PC-9 (cell line): ENCODE measurements around the gene DISC1. TPM values are rescaled to one million over a fixed set of nuclear protein-coding genes. Genes with fewer than 3 reads are reported as not detected.

Source experiments
- BruUV-seq: library from RNA; stranded (reverse); fragments of 400-500 nt; replicated peaks from 2 replicates; lab custom pipeline; 2021; lab: Mats Ljungman, UMichigan
- CTCF ChIA-PET: fragments of 300-600 bp; sonication (Branson Sonifier 250); formaldehyde crosslinking; loops from one replicate; lab custom pipeline; 2022; ENCODE audit warnings: antibody characterized with exemption; lab: Charles Lee
- POLR2A ChIA-PET: fragments of 300-600 bp; sonication (Branson Sonifier 250); formaldehyde crosslinking; loops from one replicate; lab custom pipeline; 2022; ENCODE audit warnings: antibody characterized with exemption; ENCODE audit not compliant: unreplicated experiment; lab: Charles Lee
- DNase-seq, 2 experiments: peaks; one replicate each; pipeline versions ENCODE4 v3.0.0 to v3.0.0-alpha.2; 2015 to 2022; ENCODE audit warnings: mixed read lengths in 1 of 2
- H2AFZ ChIP-seq: fragments of 200-600 bp; sonication (generic); 2 replicates; pipeline ENCODE4 v1.8.1; 2017; ENCODE audit warnings: antibody characterized with exemption
- H3F3A ChIP-seq: fragments of 200-600 bp; sonication (generic); 2 replicates; pipeline ENCODE4 v1.8.1; 2017; ENCODE audit warnings: antibody characterized with exemption, mild to moderate bottlenecking, low read depth; ENCODE audit not compliant: insufficient read depth
- H3K27ac ChIP-seq: fragments of 200-600 bp; sonication (generic); 2 replicates; pipeline ENCODE4 v1.6.1; 2016; ENCODE audit warnings: mixed run types
- H3K27me3 ChIP-seq: fragments of 200-600 bp; sonication (generic); 2 replicates; pipeline ENCODE4 v1.6.1; 2016; ENCODE audit warnings: low read depth, mixed run types; ENCODE audit not compliant: insufficient read depth
- H3K36me3 ChIP-seq: fragments of 200-600 bp; sonication (generic); 2 replicates; pipeline ENCODE4 v1.6.1; 2016; ENCODE audit warnings: low read depth, mixed run types
- H3K4me1 ChIP-seq: fragments of 200-600 bp; sonication (generic); replicated peaks from 2 replicates; pipeline ENCODE4 v1.6.1; 2016; ENCODE audit warnings: mixed run types; ENCODE audit not compliant: insufficient read depth
- H3K4me2 ChIP-seq: fragments of 200-600 bp; sonication (generic); 2 replicates; pipeline ENCODE4 v1.6.1; 2017; ENCODE audit warnings: mixed run types
- H3K4me3 ChIP-seq: fragments of 200-600 bp; sonication (generic); 2 replicates; pipeline ENCODE4 v1.6.1; 2016; ENCODE audit warnings: mixed run types
- H3K79me2 ChIP-seq: fragments of 200-600 bp; sonication (generic); 2 replicates; pipeline ENCODE4 v1.6.1; 2017; ENCODE audit warnings: low read depth, mixed run types
- H3K9me2 ChIP-seq: fragments of 200-600 bp; sonication (generic); 2 replicates; pipeline ENCODE4 v1.8.1; 2017; ENCODE audit warnings: mild to moderate bottlenecking; ENCODE audit not compliant: insufficient read depth
- H3K9me3 ChIP-seq: fragments of 200-600 bp; sonication (generic); 2 replicates; pipeline ENCODE4 v1.8.1; 2016; ENCODE audit warnings: low read depth; ENCODE audit not compliant: insufficient read depth
- H4K20me1 ChIP-seq: fragments of 200-600 bp; sonication (generic); 2 replicates; pipeline ENCODE4 v1.8.1; 2017; ENCODE audit not compliant: insufficient read depth
- EZH2 ChIP-seq: fragments of 200-600 bp; sonication (generic); IDR thresholded peaks from 2 replicates; pipeline ENCODE4 v1.8.0; 2017; ENCODE audit warnings: antibody characterized with exemption, low read depth
- intact Hi-C: fragments of 100-400 bp; cut with micrococcal nuclease; formaldehyde crosslinking; loops from one replicate; pipeline ENCODE4 v1.10.0; 2022; ENCODE audit not compliant: unreplicated experiment
- total RNA-seq: library from RNA; stranded (reverse); gene quantifications from 2 replicates; pipeline ENCODE4 v1.2.3, GENCODE V29; 2021
- TF ChIP-seq, protein P1 (sequence below): fragments of 200-600 bp; sonication (generic); conservative IDR thresholded peaks from 2 replicates; pipeline ENCODE4 v1.6.1; 2017; ENCODE audit warnings: mixed run types, antibody characterized with exemption, mild to moderate bottlenecking, moderate library complexity

Gene DISC1
- total RNA-seq, 1 experiment from 2014 or later: 7.4 TPM

DNA sequence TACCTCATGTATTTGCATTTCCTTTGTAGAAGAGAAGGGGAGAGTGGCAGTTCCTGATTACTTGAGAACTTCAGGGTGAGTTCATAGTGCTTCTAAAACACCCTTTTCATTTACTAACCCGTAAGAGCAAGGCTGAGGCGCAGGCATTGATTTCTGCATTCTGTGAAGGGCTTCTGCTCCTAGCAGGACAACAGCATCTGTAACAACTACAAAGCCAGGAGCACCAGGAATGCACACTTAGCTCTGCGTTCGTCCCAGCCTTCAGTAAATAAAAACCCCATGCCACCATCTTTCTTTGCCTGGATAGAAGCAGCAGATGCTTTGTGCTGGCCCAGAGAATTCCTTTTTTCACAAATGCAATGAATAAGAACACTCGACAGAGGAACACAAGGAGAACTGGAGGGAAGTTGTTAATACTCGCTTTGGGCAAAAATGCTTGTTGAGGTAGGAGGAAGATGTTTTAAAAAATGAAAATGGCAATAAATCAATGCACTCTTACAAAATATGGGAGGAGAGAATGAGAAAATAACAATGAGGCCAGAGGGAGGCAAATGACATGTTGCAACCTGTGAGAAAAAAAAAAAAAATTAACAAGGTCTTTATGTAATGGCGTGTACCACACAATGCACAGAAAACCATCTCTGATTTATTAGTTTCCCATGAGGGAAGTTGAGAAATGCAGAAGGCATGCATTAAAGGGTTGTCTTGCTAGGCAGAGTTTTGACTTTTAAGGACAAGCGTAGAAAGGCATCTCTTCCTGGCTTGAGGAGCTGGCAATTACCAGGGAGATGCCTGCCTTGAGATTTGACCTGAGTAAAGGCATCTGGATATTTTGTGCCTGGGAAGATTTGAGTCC is 418.8 kb downstream of the DISC1 start:
- POLR2A ChIA-PET: no interaction called here
- H3K79me2 ChIP-seq: no peaks in the 10 kb centered on the region
- H4K20me1 ChIP-seq: no peaks in the 10 kb centered on the region
- CTCF ChIA-PET: no interaction called here
- no peak overlapping the region for H2AFZ ChIP-seq
- no peaks in the 10 kb centered on the region for H3K36me3 ChIP-seq
- BruUV-seq: no TSS peak
- no peaks in the 10 kb centered on the region for H3K27me3 ChIP-seq
- TF ChIP-seq EZH2: no peak
- TF ChIP-seq, protein P1, sequence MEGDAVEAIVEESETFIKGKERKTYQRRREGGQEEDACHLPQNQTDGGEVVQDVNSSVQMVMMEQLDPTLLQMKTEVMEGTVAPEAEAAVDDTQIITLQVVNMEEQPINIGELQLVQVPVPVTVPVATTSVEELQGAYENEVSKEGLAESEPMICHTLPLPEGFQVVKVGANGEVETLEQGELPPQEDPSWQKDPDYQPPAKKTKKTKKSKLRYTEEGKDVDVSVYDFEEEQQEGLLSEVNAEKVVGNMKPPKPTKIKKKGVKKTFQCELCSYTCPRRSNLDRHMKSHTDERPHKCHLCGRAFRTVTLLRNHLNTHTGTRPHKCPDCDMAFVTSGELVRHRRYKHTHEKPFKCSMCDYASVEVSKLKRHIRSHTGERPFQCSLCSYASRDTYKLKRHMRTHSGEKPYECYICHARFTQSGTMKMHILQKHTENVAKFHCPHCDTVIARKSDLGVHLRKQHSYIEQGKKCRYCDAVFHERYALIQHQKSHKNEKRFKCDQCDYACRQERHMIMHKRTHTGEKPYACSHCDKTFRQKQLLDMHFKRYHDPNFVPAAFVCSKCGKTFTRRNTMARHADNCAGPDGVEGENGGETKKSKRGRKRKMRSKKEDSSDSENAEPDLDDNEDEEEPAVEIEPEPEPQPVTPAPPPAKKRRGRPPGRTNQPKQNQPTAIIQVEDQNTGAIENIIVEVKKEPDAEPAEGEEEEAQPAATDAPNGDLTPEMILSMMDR: no peak
- no peak overlapping the region for H3K4me3 ChIP-seq
- H3K27ac ChIP-seq: no peak overlapping the region
- intact Hi-C loops: no loop called here
- H3K9me3 ChIP-seq: no peaks in the 10 kb centered on the region
- H3F3A ChIP-seq: no peaks in the 10 kb centered on the region
- no peaks in the 10 kb centered on the region for H3K4me1 ChIP-seq
- H3K9me2 ChIP-seq: peaks cover 5% of the 10 kb centered on the region; the same call in 1 of the 2 replicates
- DNase-seq: no peak
- H3K4me2 ChIP-seq: no peak overlapping the region

DNA sequence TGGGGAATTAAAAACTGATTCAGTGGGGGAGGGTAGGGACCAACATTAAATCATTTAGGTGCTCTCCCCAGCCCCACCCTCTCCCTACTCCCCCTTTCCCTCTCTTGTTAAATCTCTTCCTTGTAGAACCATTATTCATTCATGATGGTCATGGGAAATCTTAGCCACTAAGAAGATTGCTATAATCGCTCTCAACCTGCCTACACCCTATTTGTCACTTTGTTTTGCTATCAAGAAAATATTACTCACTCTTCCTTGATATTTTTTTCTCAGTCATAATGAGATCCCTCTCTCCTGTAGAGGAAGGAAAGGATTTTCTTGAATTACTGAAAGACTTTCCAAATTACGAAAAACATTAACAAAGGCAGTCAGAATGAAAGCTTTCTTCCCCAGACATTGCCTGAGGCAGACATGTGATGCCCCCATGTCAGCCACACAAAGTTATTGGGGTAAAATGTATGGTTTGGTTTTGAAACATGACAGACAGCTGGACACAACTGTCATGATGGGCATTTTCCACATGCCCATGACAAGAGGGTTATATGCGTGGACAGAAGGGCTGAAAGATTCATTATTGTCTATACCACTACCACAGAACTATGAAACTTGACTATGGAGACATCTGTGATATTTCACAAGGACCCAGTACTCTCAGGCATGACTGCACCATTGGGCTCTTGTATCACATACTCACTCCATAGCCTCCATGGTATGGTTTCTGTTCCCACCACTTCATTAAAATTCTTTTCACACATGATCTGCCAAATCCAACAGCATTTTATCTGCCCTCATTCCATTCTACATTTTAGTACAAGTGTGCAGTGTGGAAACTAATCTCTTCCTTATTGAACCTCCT is 420.1 kb downstream of the DISC1 start:
- ChIA-PET POLR2A (no interaction called here), CTCF (no interaction called here)
- H3K79me2 ChIP-seq: no peaks in the 10 kb centered on the region
- no peak overlapping the region for H2AFZ ChIP-seq
- H3K4me2 ChIP-seq: no peak overlapping the region
- no TSS peak for BruUV-seq
- H3K4me3 ChIP-seq: no peak overlapping the region
- no peaks in the 10 kb centered on the region for H3K27me3 ChIP-seq
- no peaks in the 10 kb centered on the region for H3K36me3 ChIP-seq
- no peaks in the 10 kb centered on the region for H4K20me1 ChIP-seq
- H3K4me1 ChIP-seq: no peaks in the 10 kb centered on the region
- TF ChIP-seq, protein P1: no peak
- TF ChIP-seq EZH2: no peak
- no peaks in the 10 kb centered on the region for H3F3A ChIP-seq
- H3K9me3 ChIP-seq: no peaks in the 10 kb centered on the region
- no peak for DNase-seq
- intact Hi-C loops: no loop called here
- H3K9me2 ChIP-seq: peaks cover 1% of the 10 kb centered on the region; the same call in 1 of the 2 replicates
- no peak overlapping the region for H3K27ac ChIP-seq

DNA sequence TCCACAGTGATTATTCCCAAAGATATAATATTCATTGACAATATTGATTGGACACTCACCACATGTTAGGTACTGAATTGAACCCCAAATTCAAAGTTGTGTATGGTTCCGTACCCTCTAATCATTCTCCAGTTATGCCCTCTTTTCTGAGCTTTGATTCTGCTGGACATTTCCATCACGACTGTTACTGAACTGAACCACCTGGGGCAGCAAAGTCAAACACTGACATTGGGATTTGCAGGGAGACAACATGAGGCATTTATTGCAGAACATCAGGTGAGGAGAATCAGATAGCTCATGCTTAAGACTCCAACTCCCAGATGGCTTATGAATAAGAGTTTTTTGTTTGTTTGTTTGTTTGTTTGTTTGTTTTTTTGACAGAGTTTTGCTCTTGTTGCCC is 420.9 kb downstream of the DISC1 start:
- Histone ChIP-seq H3K36me3 (no peaks in the 10 kb centered on the region), H2AFZ (no peak overlapping the region), H3K79me2 (no peaks in the 10 kb centered on the region), H3K4me3 (no peak overlapping the region), H3K9me2 (no peaks in the 10 kb centered on the region), H3K4me2 (no peak overlapping the region), H3K4me1 (no peaks in the 10 kb centered on the region), H3K9me3 (no peaks in the 10 kb centered on the region), H4K20me1 (no peaks in the 10 kb centered on the region), H3K27ac (no peak overlapping the region), H3K27me3 (no peaks in the 10 kb centered on the region), H3F3A (no peaks in the 10 kb centered on the region)
- ChIA-PET CTCF (no interaction called here), POLR2A (no interaction called here)
- TF ChIP-seq, protein P1: peak; percentile 36
- TF ChIP-seq EZH2: no peak
- BruUV-seq: no TSS peak
- DNase-seq: no peak
- intact Hi-C loops: no loop called here
